Subcutaneous preadipocyte (primary cell): ENCODE data around the gene HACD1. TPM values are rescaled to one million over a fixed set of nuclear protein-coding genes. Genes with fewer than 3 reads are reported as not detected.

ENCODE experiments used
- small RNA-seq: library from RNA; depleted of rRNA; stranded (forward); fragments of <200 nt; gene quantifications from one replicate; pipeline ENCODE3, GENCODE V24; 2012
- total RNA-seq: library from RNA; depleted of rRNA; stranded (reverse); fragments of >200 nt; gene quantifications from 2 replicates; pipeline ENCODE4 v1.2.3, GENCODE V29; 2012

Gene HACD1
- 18.0 and 23.5 TPM in 2 replicates for total RNA-seq

GRCh38 chr10:17617031-17617911 is at the start of gene HACD1:
Gene HACD1 (minus strand): TSS chr10:17617374. CDS start chr10:17617339, 35 bp downstream.

GRCh38 chr10:17643755-17644484 is 26.7 kb upstream of the HACD1 start, which contains the start of gene STAM:
Gene STAM (plus strand): TSS chr10:17644151. CDS start chr10:17644340, 189 bp downstream.

Small RNA genes lying within 50 kb of the gene (small RNA-seq; reads per million reads assigned to genes)
- not detected for gene AC069542.2

Other genes starting within 250 kb of the HACD1 start
- gene ST8SIA6, start 162.8 kb downstream of the HACD1 start, total RNA-seq: not detected in 2 replicates
- gene STAM, start 26.8 kb upstream of the HACD1 start, total RNA-seq: 20.2 and 31.5 TPM in 2 replicates
- gene TMEM236, start 134.8 kb upstream of the HACD1 start, total RNA-seq: under 0.01 TPM in 2 replicates
- not detected in 2 replicates for gene MRC1, start 192.0 kb upstream of the HACD1 start, total RNA-seq